GM18507 (cell line): Measurements from ENCODE around the gene ANHX.
"Not testable (repeated sequence)": the region's sequence is repeated elsewhere in the genome, so short reads cannot be mapped to it uniquely, and the experiment has no call there.

ENCODE experiments used
- DNase-seq: peaks from one replicate; pipeline ENCODE4 v3.0.0; 2011; ENCODE audit warnings: low read depth; ENCODE audit not compliant: insufficient read length; ENCODE audit errors: extremely low spot score
- FAIRE-seq: peaks from 2 replicates; lab custom pipeline; 2011; peaks lifted over from hg19 to GRCh38; lab: Jason Lieb, UNC

The ANHX gene

DNA sequence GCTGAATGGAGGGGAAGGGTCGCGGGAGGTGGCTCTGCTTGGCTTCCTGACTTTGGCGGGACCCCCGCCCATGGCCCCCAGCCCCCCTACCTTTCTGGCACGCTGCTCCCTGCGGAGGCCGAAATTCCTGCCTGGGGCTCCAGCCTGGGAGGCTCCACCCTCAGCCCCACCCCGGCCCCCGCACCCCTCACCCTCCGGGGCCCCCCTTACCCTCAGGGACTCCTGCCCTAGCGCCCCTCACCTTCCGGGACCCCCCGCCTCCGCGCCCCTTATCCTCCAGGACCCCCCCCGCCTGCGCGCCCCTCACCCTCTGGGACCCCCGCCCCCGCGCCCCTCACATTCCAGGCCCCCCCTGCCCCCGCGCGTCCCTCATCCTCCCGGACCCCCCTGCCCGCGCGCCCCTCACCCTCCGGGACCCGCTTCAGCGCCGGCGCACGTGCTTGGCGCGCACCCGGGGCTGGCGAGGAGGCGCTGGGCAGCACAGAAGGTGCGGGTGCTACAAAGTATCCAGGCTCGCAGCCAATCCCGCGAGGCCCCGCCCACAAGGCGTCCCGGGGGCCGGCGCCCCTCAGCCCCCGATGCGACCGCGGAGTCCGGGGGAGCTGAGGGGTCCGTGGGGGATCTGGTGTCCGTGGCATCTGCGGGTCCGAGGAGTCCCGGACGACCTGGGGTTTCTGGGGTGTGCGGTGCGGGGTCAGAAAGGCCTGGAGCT lies at the start of gene ANHX:
ANHX (minus strand) TSS at position 477 of the 712 bp plus-strand sequence. CDS start 1,521 bp downstream, outside the sequence.
- FAIRE-seq (no peak), DNase-seq (no peak)

DNA sequence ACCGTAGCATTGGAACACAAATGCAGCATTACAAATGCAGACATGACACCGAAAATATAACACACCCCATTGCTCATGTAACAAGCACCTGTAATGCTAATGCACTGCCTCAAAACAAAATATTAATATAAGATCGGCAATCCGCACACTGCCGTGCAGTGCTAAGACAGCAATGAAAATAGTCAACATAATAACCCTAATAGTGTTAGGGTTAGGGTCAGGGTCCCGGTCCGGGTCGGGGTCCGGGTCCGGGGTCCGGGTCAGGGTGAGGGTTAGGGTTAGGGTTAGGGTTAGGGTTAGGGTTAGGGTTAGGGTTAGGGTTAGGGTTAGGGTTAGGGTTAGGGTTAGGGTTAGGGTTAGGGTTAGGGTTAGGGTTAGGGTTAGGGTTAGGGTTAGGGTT lies 29.0 kb upstream of the ANHX start:
- not testable (repeated sequence) for FAIRE-seq

DNA sequence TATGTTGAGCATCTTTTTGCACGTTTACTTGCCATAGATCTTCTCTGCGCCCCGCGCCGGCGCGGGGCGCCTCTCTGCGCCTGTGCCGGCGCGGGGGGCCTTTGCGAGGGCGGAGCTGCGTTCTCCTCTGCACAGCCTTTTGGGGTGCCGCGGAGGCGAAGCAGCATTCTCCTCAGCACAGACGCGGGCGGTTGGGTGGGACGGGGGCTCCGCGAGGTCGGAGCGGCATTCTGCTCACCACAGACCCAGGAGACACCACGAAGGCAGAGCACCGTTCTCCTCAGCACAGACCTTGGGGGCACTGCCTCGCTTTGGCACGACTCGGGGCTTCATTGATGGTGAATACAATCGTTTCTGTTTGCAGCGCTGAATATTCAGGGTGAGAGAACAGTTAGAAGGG lies 28.5 kb upstream of the ANHX start:
- FAIRE-seq, result no peak
- DNase-seq, result no peak

More for the DNA sequence above, 29.0 kb upstream of the ANHX start:
- DNase-seq, result not testable (repeated sequence)

DNA sequence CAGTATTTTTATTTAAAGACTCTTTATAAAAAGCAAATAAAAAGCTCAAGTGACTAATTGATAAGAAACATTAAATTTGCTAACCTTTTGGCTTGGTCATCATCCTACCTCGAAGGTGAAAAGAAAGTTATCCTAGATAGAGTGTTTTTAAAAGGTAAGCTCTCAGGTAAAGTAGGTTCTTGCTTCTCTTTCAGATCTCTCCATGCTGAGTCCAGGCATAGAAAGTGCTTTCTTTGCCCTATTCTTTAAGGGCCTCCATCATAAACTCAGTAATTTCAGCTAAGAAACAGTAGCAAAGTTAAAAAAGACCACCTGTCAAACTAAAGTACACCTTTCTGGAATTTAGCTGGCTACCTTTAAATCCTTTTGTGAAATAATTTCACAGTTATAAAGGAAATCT lies 20.6 kb upstream of the ANHX start:
- DNase-seq (no peak), FAIRE-seq (no peak)

DNA sequence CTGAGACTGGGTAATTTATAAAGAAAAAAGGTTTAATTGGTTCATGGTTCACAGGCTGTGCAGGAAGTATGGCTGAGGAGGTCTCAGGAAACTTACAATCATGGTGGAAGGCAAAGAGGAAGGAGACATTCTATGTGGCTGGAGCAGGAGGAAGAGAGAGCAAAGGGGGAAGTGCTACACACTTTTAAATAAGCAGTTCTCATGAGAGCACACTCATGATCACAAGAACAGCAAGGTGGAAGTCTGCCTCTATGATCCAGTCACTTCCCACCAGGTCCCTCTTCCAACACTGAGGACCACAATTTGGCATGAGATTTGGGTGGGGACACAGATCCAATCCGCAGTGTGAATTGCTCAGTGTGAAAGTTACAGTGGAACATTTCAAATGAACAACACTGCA lies 20.2 kb upstream of the ANHX start:
- not testable (repeated sequence) for FAIRE-seq, DNase-seq

DNA sequence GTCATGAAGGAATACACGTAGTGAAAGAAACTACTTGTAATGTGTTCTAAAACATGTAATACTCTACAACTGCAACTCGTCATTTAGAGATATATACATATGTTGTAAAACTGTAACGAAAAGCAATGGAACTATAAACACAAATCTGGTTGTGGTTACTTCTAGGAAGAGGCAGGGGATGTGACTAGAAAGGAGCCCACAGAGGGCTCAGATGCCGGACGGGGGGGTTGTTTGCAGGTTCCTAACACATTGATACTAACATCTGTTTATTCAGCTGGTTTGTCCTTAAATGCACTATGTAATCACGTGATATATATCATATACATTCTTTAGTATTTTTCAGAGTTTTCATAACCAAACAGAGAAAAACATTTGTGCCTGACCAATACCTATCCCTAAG lies 16.1 kb upstream of the ANHX start:
- no peak for FAIRE-seq

DNA sequence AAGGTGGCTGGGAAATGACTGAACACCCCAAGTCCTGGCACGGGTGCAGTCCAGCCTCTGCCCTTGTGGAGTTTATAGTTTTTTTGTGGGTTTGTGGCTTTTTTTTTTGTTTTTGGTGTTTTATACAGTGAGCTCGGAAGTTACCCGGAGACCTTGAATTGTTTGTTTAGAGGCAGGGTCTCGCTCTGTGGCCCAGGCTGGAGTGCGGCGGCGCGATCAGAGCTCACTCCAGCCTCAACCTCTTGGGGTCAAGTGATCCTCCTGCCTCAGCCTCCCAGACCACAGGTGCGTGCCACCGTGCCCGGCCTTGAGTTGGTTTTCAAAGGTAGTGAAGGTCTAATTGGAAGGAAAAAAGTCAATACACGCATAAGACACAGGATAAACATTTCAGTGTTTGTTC lies 879 bp upstream of the ANHX start:
- DNase-seq (no peak), FAIRE-seq (no peak)

More for the DNA sequence above, 16.1 kb upstream of the ANHX start:
- DNase-seq, result no peak

DNA sequence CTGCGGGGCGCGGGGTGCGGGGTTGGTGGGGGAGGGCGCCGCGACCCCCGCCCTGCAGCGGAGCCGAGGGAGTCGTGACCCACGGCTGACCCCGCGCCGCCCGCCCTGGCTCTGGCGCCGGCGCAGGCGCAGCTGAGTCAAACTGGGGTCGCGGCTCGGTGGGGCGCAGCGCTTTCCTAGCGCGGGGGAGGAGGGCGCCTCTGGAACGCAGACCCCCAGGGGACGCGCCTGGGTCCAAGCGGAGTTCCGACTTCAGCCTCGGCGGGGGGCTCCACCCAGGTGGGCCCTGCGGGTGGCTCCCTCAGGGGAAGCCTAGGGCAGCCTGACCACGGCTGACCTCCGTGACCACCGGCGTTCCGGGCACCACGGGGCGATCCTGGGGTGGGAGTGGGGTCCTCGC lies 467 bp upstream of the ANHX start:
- DNase-seq (no peak), FAIRE-seq (no peak)

DNA sequence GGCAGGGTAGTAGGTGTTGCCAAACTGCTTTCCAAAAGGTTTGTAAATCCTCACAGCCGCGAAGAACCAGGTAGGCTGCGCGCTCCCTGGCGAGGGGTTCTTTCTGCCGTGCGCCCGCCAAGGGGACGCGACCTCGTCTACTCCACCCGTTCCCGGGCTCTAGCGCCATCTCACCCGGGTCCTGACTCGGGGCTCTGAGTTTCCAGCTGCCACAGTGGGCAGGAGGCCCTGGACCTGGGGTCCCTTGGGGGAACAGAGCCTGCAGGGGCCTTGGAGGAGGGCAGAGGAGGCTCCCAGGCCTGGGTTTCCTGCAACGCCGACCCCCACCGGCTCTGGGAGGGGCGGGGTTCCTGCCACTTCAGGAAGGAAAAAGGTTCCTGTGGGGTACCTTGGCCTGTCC lies 706 bp downstream of the ANHX start:
- no peak for FAIRE-seq
- DNase-seq, result no peak

DNA sequence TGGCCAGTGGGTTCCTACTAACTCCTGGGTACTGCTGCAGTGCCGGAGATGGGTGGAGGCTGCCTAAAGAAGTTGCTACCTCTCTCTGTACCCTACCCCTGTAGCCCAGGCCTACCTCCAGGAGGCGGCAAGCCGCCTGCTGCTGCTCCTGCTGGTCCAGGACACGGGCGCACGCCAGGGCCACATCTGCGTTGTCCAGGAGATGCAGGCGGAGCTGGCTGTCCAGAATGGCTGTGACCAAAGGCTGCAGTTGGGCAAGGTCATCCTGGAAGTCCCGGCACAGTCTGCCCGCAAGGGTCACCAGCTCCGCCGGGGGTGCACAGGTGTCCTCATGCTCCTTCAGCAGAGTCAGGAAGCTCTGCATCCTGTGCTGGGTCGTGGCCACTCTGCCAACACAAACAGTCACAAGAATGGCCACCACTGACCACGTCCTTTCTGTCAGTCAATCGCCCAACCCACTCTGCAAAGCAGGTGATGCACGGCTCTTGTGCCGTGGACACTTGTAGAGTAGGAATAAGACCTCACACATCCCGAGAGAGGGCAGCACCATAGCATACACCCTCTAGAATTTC lies 1.6 kb downstream of the ANHX start:
- no peak for FAIRE-seq
- DNase-seq, result no peak

DNA sequence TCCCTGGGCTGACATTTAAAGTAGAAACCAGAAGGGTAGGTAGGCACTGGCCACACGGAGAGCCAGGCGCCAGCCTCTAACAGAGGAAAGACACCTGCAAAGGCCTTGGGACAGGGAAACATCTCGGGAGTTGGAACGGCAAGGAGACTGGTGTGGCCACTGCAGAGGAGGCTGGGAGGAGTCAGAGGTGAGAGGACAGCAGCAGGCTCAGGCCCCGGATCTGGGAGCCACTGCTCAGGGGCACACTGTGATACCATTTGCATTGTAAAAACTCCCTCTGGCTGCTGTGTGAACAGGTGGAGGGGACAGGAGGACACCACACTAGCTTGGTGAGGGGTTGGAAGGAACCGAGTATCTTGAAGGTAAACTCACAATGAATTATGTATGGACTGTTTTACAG lies 2.7 kb downstream of the ANHX start:
- FAIRE-seq, result no peak
- DNase-seq, result no peak

DNA sequence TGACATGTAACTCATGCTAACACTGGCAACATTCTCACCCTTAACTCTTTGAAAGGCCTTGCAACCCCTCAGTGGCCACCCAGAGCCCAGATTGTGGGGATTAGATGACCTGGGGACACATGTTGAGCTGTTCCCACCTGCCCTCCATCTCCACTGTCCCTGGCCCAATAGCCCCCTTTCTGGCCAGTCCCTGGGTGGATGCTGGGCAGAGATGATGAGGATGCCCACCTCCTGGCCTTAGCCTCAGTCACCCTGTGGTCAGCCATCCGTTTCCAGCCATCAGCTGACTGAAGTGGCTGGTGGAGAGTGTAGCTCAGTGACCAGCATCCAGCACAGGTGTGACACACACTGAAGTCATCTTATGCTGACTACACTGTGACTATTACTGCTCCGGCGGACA lies 4.7 kb downstream of the ANHX start:
- FAIRE-seq, result no peak
- DNase-seq, result no peak

DNA sequence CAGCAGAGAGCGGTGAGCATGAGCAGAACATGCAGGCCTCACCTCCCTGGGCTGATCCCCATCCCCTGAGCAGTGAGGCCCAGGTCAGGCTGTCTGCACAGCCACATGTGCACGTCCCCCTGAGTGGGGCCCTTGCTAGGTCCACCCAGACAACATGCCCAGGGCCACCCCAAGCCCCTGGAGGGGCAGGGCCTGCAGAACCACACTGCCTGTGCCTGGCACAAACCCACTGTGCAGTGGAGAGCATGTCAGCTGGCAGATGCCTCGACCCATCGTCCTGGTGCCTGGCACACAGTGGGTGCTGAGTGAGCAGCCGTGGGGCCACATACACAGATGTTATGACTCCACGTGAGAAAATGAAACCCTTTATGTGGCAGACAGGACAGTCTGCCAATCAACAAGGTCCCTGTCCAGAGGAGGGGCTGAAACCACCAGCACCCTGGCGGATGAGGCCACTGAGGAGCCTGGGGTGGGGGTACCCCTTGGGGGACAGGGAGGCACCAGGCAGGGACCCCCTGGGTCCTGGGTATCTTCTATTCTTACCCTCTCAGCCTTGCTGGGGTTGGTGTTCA lies 8.3 kb downstream of the ANHX start:
- no peak for FAIRE-seq
- DNase-seq, result no peak

DNA sequence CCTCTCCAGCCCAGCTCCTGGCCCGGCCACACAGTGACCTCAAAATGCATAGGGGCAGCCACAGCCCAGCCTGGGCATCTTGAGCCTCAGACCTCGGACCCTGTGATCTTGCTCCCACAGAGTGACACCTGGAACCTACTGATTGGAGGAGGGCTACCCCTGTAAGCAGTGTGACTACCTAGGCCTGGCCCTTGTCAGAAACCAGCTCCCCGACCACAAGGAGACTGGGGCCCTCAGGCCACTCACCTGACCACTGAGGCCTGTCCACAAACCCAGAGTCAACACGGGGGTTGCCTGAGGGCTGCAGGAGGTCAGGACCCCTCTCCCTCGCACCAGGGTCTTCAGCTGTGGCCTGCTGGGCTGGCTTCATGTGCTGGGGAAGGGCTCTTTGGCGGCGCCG lies 9.0 kb downstream of the ANHX start:
- DNase-seq (no peak), FAIRE-seq (no peak)

DNA sequence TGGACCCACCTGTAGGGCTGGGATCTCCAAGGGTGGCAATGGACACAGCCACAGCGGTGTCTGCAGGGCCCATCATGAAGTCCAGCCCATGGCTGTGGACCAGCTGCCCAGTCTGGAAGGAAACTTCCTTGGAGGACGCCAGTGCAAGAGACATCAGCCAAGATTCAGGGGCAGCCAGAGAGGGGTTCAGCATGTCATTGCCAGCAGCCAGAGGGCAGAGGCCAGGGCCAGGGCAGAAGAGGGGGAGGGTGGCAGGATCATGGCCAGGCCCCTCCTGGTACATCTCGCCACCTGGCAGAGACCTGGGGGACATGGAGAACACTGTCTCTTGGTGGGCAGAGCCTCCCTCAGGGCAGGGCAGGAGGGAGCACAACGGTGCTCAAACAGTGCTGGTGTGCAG lies 10.2 kb downstream of the ANHX start:
- no peak for FAIRE-seq
- no peak for DNase-seq

DNA sequence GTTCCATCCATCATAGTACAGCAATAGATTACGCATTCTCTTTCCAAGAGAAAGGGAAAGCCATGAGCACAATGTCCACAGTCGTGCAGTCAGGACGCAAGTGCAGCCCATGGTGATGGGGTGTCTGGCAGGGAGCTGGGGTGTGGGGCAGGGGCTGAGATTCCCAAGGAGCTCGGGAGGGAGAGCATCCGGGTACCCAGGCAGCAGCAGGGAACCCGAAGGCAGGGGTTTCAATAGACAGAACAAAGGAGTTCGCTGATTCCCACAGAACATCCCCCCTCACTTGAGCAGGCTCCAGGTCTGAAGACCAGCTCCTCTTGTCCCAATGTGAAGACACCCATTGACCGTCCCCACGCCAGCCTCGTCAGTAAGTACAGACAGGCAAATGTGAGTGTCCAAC lies 13.5 kb downstream of the ANHX start:
- FAIRE-seq, result no peak
- no peak for DNase-seq

DNA sequence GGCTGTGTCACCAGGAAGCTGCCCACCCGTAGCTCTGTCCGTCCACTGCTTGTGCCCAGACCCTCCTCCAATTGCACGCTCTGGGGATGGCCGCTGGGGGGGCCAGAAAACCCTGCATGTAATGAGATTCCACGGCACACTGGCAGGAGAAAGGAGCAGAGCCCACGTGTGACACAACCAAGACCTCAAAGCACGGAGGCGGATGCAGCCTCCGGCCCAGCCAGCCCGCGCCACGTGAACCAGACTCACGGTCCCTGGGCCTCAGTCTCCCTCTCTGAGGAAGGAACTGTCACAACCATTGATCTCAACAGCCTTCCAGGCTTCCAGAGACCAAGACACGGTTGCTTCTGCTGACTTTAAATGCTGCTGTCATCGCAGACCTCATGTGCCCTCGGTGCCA lies 14.4 kb downstream of the ANHX start:
- FAIRE-seq, result no peak

DNA sequence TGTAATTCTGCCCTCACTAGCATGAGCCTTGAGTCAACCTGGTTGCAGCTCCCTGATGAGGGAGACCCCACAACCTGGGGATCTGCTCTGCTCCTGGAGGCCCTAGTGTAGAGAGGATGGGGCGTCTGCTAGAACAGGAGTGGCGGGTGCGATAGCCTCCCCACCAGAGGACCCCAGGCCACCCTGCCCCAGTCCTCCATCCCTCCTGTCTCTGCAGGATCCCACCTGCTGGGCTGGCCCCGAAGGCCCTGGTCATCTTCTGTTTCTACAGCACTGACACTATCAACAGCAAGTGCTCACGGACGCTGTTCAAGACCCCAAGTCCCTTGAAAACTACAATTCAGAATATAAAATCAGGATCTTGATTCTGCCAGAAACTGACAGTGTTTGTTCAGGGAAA lies 15.2 kb downstream of the ANHX start:
- FAIRE-seq, result no peak
- no peak for DNase-seq

More for the DNA sequence above, 14.4 kb downstream of the ANHX start:
- DNase-seq, result no peak

DNA sequence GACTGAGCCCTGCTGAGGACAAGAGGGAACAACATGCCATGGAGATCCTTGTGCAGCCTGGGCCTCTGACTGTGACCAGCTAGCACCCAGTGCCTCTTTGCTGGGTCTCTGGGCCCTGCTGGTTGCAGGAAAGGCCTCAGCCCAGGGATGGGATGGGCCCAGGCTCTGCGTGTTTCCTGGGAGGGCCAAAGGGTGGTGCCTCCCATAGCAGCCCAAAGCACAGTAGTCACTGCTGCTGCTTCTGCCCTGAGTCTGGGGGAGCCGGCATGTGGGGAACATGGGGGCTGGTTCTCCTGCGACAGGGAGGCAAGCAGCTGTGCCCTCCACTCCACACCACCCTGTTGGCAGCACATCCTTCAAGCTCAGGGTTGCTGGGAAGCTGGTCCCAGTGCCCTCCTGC lies 18.5 kb downstream of the ANHX start:
- DNase-seq, result no peak
- FAIRE-seq, result no peak

DNA sequence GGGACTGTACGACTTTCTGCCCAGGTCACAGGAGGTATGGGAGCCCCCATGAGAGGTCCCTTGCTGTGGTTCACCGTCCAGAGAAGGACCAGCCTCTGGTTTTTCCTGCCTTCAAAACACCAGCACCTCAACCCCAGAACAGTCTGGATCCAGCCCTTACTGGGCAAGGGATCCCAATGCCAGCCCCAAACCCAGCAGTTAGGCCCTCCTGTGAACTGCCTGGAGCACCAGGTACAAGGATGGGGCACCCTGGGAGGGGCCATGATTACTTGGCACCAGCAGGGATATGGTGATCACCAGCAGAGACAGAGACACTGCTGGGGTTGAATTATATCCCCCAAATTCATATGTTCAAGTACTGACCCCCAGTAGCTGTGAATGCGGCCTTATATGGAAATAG lies 20.0 kb downstream of the ANHX start:
- no peak for DNase-seq
- FAIRE-seq, result no peak

DNA sequence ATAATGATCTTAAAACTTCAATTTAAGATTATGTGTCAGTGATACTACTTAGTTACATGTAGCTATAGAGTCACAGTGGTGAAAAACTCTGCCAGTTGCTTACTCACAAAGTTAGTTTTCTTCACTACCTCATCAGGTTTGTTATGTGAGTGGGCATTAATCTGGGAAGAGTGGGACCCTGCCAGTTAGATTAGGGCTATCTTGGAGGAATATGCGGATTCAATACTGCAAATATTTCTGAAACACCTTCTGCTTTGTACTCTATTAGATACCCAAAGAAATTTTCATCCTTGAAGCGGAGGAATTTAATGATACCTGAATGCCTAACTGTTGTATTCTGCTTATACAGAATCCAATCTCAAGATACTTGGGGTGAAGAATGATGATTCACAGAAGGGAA lies 29.3 kb downstream of the ANHX start:
- FAIRE-seq (no peak), DNase-seq (no peak)
